ENCODE data around the gene FOXD4. TPM values are rescaled to one million over a fixed set of nuclear protein-coding genes. Genes with fewer than 3 reads are reported as not detected.
"Not testable (repeated sequence)": the region's sequence is repeated elsewhere in the genome, so short reads cannot be mapped to it uniquely, and the experiment has no call there.

FOXD4 gene
- total RNA-seq (0.38 TPM), polyA plus RNA-seq (0.82 TPM)
- long read RNA-seq, donor 1 = 0 reads
- long read RNA-seq, donor 2 = 0 reads
- long read RNA-seq, donor 3, partial matches to known transcripts = 0 of 1 reads
- long read RNA-seq, donor 3, other reads (novel, unspliced or antisense) = 0 of 1 reads
- long read RNA-seq, donor 4, partial matches to known transcripts = 0 of 2 reads
- long read RNA-seq, donor 4, other reads (novel, unspliced or antisense) = 0 of 2 reads
- long read RNA-seq, donor 5, partial matches to known transcripts = 0 of 2 reads
- long read RNA-seq, donor 5, other reads (novel, unspliced or antisense) = 0 of 2 reads
- long read RNA-seq, donor 6 = 0 reads
- long read RNA-seq, donor 7 = 0 reads
- long read RNA-seq, donor 8 = 0 reads
- long read RNA-seq, donor 9 = 0 reads
- long read RNA-seq, donor 10 = 0 reads

GRCh38 chr9:117995-118467, at the start of gene FOXD4:
TSS of gene FOXD4 (minus strand) at chr9:118417. CDS start at chr9:118119, 298 bp downstream.
- H3K27ac ChIP-seq (ENCODE audit: low read depth in 1 of 2, low read length in 1 of 2); H3K36me3 ChIP-seq (ENCODE audit: control insufficient read depth in 2 of 2, insufficient read depth in 2 of 2, low read length in 1 of 2); H3K9me3 ChIP-seq (ENCODE audit: control insufficient read depth in 2 of 2, insufficient read depth in 1 of 2, low read length in 1 of 2); DNase-seq (ENCODE audit: low read depth in 6 of 9, low spot score in 9 of 9); H3K4me1 ChIP-seq (ENCODE audit: control insufficient read depth in 2 of 2, insufficient read depth in 2 of 2, low read length in 2 of 2); H3K4me3 ChIP-seq (ENCODE audit: low read length in 2 of 2): not testable (repeated sequence)
- peaks cover 22 to 44% of the 10 kb centered on the region in 2 donors for H3K27me3 ChIP-seq (ENCODE audit: control insufficient read depth in 2 of 2, insufficient read depth in 1 of 2, low read length in 1 of 2)
- 13% methylated on average over 27 of the region's 30 CpGs for WGBS

GRCh38 chr9:159871-160270, 41.7 kb upstream of the FOXD4 start:
- WGBS = 97% methylated on average over 1 of the region's 1 CpG
- not testable (repeated sequence) for DNase-seq (ENCODE audit: low read depth in 6 of 9, low spot score in 9 of 9); H3K4me3 ChIP-seq (ENCODE audit: low read length in 2 of 2); H3K9me3 ChIP-seq (ENCODE audit: control insufficient read depth in 2 of 2, insufficient read depth in 1 of 2, low read length in 1 of 2); H3K36me3 ChIP-seq (ENCODE audit: control insufficient read depth in 2 of 2, insufficient read depth in 2 of 2, low read length in 1 of 2); H3K4me1 ChIP-seq (ENCODE audit: control insufficient read depth in 2 of 2, insufficient read depth in 2 of 2, low read length in 2 of 2); H3K27ac ChIP-seq (ENCODE audit: low read depth in 1 of 2, low read length in 1 of 2); H3K27me3 ChIP-seq (ENCODE audit: control insufficient read depth in 2 of 2, insufficient read depth in 1 of 2, low read length in 1 of 2)

- not testable (repeated sequence) for H3K27ac ChIP-seq (ENCODE audit: low read depth in 1 of 2, low read length in 1 of 2); H3K36me3 ChIP-seq (ENCODE audit: control insufficient read depth in 2 of 2, insufficient read depth in 2 of 2, low read length in 1 of 2); H3K4me3 ChIP-seq (ENCODE audit: low read length in 2 of 2); H3K9me3 ChIP-seq (ENCODE audit: control insufficient read depth in 2 of 2, insufficient read depth in 1 of 2, low read length in 1 of 2); H3K27me3 ChIP-seq (ENCODE audit: control insufficient read depth in 2 of 2, insufficient read depth in 1 of 2, low read length in 1 of 2); DNase-seq (ENCODE audit: low read depth in 6 of 9, low spot score in 9 of 9); H3K4me1 ChIP-seq (ENCODE audit: control insufficient read depth in 2 of 2, insufficient read depth in 2 of 2, low read length in 2 of 2)
Observed at GRCh38 chr9:151173-151572, 33.0 kb upstream of the FOXD4 start.

GRCh38 chr9:139880-140279, 21.7 kb upstream of the FOXD4 start:
- WGBS = 96% methylated on average over 17 of the region's 17 CpGs
- not testable (repeated sequence) for H3K9me3 ChIP-seq (ENCODE audit: control insufficient read depth in 2 of 2, insufficient read depth in 1 of 2, low read length in 1 of 2); H3K4me1 ChIP-seq (ENCODE audit: control insufficient read depth in 2 of 2, insufficient read depth in 2 of 2, low read length in 2 of 2); H3K27ac ChIP-seq (ENCODE audit: low read depth in 1 of 2, low read length in 1 of 2); H3K4me3 ChIP-seq (ENCODE audit: low read length in 2 of 2); H3K27me3 ChIP-seq (ENCODE audit: control insufficient read depth in 2 of 2, insufficient read depth in 1 of 2, low read length in 1 of 2); H3K36me3 ChIP-seq (ENCODE audit: control insufficient read depth in 2 of 2, insufficient read depth in 2 of 2, low read length in 1 of 2); DNase-seq (ENCODE audit: low read depth in 6 of 9, low spot score in 9 of 9)

GRCh38 chr9:117144-117994, 848 bp downstream of the FOXD4 start:
- H3K9me3 ChIP-seq (ENCODE audit: control insufficient read depth in 2 of 2, insufficient read depth in 1 of 2, low read length in 1 of 2); H3K36me3 ChIP-seq (ENCODE audit: control insufficient read depth in 2 of 2, insufficient read depth in 2 of 2, low read length in 1 of 2); H3K4me1 ChIP-seq (ENCODE audit: control insufficient read depth in 2 of 2, insufficient read depth in 2 of 2, low read length in 2 of 2); H3K27ac ChIP-seq (ENCODE audit: low read depth in 1 of 2, low read length in 1 of 2); H3K4me3 ChIP-seq (ENCODE audit: low read length in 2 of 2); DNase-seq (ENCODE audit: low read depth in 6 of 9, low spot score in 9 of 9): not testable (repeated sequence)
- peaks cover 24 to 51% of the 10 kb centered on the region in 2 donors for H3K27me3 ChIP-seq (ENCODE audit: control insufficient read depth in 2 of 2, insufficient read depth in 1 of 2, low read length in 1 of 2)
- 1% methylated on average over 64 of the region's 71 CpGs for WGBS

- not testable (repeated sequence) for H3K9me3 ChIP-seq (ENCODE audit: control insufficient read depth in 2 of 2, insufficient read depth in 1 of 2, low read length in 1 of 2); H3K36me3 ChIP-seq (ENCODE audit: control insufficient read depth in 2 of 2, insufficient read depth in 2 of 2, low read length in 1 of 2); H3K4me3 ChIP-seq (ENCODE audit: low read length in 2 of 2); H3K4me1 ChIP-seq (ENCODE audit: control insufficient read depth in 2 of 2, insufficient read depth in 2 of 2, low read length in 2 of 2); H3K27ac ChIP-seq (ENCODE audit: low read depth in 1 of 2, low read length in 1 of 2)
- 5% methylated on average over 40 of the region's 41 CpGs for WGBS
- H3K27me3 ChIP-seq (ENCODE audit: control insufficient read depth in 2 of 2, insufficient read depth in 1 of 2, low read length in 1 of 2) = peaks cover 24 to 54% of the 10 kb centered on the region in 2 donors
- peak in 1 of 9 donors; percentile 33 for DNase-seq (ENCODE audit: low read depth in 6 of 9, low spot score in 9 of 9)
Observed at GRCh38 chr9:116239-117077, 1.8 kb downstream of the FOXD4 start.

- H3K4me3 ChIP-seq (ENCODE audit: low read length in 2 of 2); H3K4me1 ChIP-seq (ENCODE audit: control insufficient read depth in 2 of 2, insufficient read depth in 2 of 2, low read length in 2 of 2); DNase-seq (ENCODE audit: low read depth in 6 of 9, low spot score in 9 of 9); H3K9me3 ChIP-seq (ENCODE audit: control insufficient read depth in 2 of 2, insufficient read depth in 1 of 2, low read length in 1 of 2); H3K27ac ChIP-seq (ENCODE audit: low read depth in 1 of 2, low read length in 1 of 2); H3K36me3 ChIP-seq (ENCODE audit: control insufficient read depth in 2 of 2, insufficient read depth in 2 of 2, low read length in 1 of 2): not testable (repeated sequence)
- WGBS = 15% methylated on average over 11 of the region's 11 CpGs
- H3K27me3 ChIP-seq (ENCODE audit: control insufficient read depth in 2 of 2, insufficient read depth in 1 of 2, low read length in 1 of 2) = peaks cover 24 to 54% of the 10 kb centered on the region in 2 donors
Observed at GRCh38 chr9:115118-115451, 3.1 kb downstream of the FOXD4 start.

- Histone ChIP-seq H3K27me3 (ENCODE audit: control insufficient read depth in 2 of 2, insufficient read depth in 1 of 2, low read length in 1 of 2) (peaks cover 24 to 57% of the 10 kb centered on the region in 2 donors), H3K4me3 (ENCODE audit: low read length in 2 of 2) (peak overlapping the region in 1 of 2 donors; percentile 14)
- not testable (repeated sequence) for H3K27ac ChIP-seq (ENCODE audit: low read depth in 1 of 2, low read length in 1 of 2); H3K9me3 ChIP-seq (ENCODE audit: control insufficient read depth in 2 of 2, insufficient read depth in 1 of 2, low read length in 1 of 2); H3K4me1 ChIP-seq (ENCODE audit: control insufficient read depth in 2 of 2, insufficient read depth in 2 of 2, low read length in 2 of 2); H3K36me3 ChIP-seq (ENCODE audit: control insufficient read depth in 2 of 2, insufficient read depth in 2 of 2, low read length in 1 of 2)
- 4% methylated on average over 73 of the region's 73 CpGs for WGBS
- peak in 1 of 9 donors; percentile 35 for DNase-seq (ENCODE audit: low read depth in 6 of 9, low spot score in 9 of 9)
Observed at GRCh38 chr9:114267-115117, 3.7 kb downstream of the FOXD4 start.

All from thymus (tissue), 14 donors.